Measurements from ENCODE around the gene UQCC3.
"Not testable (repeated sequence)": the region's sequence is repeated elsewhere in the genome, so short reads cannot be mapped to it uniquely, and the experiment has no call there.

UQCC3 gene, protein sequence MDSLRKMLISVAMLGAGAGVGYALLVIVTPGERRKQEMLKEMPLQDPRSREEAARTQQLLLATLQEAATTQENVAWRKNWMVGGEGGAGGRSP

DNA sequence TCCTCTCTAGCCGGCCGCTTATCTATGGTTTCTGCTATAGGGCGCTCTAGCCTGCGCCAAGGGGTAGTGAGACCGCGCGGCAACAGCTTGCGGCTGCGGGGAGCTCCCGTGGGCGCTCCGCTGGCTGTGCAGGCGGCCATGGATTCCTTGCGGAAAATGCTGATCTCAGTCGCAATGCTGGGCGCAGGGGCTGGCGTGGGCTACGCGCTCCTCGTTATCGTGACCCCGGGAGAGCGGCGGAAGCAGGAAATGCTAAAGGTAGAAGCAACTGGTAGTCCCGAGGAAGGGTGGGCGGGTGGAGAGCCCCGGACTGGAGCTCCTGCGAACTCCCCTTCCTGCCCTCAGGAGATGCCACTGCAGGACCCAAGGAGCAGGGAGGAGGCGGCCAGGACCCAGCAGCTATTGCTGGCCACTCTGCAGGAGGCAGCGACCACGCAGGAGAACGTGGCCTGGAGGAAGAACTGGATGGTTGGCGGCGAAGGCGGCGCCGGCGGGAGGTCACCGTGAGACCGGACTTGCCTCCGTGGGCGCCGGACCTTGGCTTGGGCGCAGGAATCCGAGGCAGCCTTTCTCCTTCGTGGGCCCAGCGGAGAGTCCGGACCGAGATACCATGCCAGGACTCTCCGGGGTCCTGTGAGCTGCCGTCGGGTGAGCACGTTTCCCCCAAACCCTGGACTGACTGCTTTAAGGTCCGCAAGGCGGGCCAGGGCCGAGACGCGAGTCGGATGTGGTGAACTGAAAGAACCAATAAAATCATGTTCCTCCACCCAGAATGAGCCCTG, at the start of gene UQCC3, which contains the start of gene LBHD1:
UQCC3 (plus strand) TSS at position 66 of the 782 bp plus-strand sequence; CDS start at position 139, 73 bp downstream.
LBHD1 (minus strand) TSS at position 660 of the 782 bp plus-strand sequence. CDS start 2,236 bp downstream, outside the sequence.
- DNase-seq, result peak; percentile 73 to 74

DNA sequence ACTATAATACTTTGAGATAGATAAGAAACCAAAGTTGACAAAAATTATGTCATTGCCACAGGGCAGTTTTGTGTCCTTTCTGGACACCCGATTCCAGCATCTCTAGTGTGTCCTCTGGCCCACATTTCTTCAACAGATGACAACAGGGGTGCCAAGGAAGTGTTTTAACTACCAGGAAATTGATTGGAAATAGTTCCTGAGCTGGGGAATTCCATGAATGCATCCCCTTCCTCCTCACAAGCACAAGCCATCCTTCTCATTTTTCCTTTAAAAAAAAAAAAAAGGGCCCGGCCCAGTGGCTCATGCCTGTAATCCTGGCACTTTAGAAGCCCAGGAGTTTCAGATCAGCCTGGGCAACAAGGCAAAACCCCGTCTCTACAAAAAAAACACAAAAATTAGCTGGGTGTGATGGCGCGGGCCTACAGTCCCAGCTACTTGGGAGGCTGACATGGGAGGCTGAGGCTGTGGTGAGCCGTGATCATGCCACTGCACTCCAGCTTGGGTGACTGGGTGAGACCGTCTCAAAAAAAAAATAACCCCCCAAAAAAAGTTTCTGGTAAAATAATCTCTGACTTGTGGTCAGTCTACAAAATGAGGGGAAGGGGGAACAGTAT, 48.9 kb upstream of the UQCC3 start:
- no peak for DNase-seq

DNA sequence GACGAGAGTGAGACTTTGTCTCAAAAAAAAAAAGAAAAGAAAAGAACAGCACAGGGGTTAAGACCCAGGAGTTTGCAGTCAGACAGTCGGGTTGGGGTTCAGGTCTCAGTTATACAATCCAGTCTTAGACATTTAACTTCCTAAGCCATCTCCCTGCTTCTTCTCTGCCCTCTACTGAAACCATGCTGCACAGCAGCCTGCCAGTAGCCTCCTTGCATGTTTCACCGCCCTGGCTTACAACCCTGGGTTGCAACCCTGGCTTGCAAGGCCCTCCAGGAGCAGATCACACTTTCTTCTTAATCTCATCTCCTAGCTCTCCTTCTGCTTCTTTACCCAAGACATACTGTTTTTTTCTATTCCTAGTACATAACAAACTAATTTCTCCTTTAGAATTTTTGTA, 43.8 kb upstream of the UQCC3 start:
- no peak for DNase-seq

GRCh38 chr11:62632492-62632891, 39.0 kb upstream of the UQCC3 start:
- DNase-seq, result no peak

GRCh38 chr11:62644220-62644619, 27.3 kb upstream of the UQCC3 start:
- no peak for DNase-seq

DNA sequence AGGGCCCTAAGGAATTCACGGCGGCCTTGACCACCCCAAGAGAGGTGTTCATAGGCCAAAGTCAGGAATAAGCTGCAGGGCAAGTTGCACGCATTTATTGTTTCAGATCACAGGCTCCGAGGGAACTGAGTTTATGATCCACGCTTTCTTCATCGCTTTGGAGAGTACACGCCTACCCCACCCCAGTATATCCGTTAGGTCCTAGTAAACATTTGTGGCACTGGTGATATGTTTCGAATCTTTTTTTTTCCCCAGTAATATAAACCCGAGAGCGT, 25.9 kb upstream of the UQCC3 start:
- no peak for DNase-seq

GRCh38 chr11:62645946-62646824, 25.3 kb upstream of the UQCC3 start, which contains the start of gene GANAB:
TSS of gene GANAB (minus strand) at chr11:62646613. CDS start at chr11:62646599, 14 bp downstream.
- peak; percentile 99 to 100 for DNase-seq

- no peak for DNase-seq
These were observed 24.5 kb upstream of the UQCC3 start for GRCh38 chr11:62646825-62647608.

GRCh38 chr11:62647609-62648005, 23.9 kb upstream of the UQCC3 start:
- no peak for DNase-seq

DNA sequence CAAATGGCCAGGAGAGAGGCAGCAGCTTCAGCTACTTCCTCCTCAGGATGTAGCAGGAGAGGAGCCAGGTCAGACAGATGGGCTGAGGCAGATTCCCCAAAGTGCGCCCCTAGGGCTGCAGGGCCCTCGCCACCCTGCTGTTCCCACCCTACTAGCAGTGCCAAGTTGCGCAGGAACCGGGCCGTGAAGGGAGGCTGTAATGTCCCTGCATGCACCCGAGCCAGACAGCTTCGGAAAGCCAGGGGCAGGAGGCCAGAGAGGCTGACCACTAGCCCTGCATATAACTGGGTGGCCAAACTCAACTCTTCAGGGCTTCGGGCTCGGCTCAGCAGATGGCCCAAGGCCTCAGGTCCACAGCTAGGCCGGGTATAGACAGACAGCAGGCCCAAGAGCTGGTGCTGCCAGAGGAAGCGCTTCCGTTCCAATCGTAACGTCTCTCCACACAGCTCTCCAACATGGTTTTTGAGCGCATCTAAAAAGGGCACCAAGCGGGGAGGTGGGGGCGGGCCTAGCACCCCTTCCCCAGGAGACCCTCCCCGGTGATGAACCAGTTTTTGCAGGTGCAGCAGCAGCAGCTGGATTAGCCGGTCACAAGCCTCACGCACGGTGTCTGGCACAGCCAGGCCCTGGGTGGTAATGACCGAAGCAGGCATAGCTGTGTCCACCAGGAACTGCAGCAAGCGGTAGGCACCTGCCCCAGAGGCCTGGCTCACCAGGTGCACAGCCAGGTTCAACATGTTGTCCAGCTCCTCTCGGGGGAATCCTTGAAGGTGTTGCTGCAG, 23.1 kb upstream of the UQCC3 start:
- DNase-seq, result no peak

DNA sequence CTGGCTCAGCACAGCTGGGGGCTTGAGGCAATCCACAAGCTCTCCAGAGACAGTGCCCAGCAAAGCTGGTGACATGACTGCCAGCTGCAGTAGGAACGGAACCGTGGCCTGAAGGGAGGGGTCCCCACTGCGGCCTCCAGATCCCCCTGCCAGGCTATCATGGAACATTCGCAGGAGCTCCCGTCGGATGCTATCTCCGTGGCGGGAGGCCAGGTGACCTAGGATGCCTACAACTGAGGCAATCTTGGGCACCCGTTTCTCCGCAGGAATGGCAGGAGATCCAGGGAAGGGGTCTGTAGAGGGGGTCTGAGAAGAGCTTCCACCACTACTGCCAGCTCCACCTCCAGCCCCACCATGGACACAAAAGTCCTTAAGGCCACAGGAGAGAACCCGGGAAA, 22.5 kb upstream of the UQCC3 start:
- no peak for DNase-seq

GRCh38 chr11:62649486-62649885, 22.0 kb upstream of the UQCC3 start:
- DNase-seq, result no peak

DNA sequence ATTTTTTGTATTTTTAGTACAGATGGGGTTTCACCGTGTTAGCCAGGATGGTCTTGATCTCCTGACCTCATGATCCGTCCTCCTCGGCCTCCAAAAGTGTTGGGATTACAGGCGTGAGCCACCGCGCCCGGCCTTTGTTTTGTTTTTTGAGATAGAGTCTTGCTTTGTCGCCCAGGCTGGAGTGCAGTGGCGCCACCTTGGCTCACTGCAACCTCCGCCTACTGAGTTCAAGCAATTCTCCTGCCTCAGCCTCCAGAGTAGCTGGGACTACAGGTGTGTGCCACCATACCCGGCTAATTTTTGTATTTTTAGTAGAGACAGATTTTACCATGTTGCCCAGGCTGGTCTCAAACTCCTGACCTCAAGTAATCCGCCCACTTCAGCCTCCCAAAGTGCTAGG, 21.2 kb upstream of the UQCC3 start:
- not testable (repeated sequence) for DNase-seq

DNA sequence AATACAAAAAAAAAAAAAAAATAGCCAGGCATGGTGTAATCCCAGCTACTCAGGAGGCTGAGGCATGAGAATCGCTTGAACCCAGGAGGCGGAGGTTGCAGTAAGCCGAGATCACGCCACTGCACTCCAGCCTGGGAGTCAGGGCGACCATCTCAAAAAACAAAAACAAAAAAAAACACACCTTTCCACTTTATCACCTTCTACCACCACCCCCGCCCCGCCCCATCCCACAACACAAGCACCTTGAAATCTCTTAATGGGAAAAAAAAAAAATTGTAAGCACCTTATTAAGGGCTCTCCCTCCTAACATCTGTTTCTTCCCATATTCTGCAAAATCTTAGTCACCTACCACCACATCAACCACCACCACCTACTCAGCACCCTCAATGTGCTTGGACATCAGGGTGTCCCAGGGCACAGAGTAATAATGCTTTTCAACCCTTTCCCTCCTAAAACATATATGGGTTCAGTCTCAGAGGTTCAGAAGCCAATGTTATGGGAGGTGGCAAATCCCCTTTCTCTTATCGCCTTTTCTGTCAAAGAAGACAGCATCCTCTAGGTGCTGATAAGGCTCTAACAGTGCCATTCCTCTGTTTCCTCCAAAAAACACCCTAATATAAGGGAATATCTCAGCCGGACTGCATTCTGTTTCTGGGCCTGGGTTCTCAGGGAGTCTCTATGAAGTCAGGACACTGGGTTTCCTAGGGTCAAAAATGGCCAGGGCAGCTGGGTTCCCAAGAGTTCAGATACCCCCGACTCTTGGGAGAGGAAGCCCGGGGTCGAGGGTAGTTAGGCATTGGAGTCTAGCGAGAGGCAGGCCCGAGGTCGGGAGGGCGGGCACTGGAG, 19.1 kb upstream of the UQCC3 start:
- no peak for DNase-seq

DNA sequence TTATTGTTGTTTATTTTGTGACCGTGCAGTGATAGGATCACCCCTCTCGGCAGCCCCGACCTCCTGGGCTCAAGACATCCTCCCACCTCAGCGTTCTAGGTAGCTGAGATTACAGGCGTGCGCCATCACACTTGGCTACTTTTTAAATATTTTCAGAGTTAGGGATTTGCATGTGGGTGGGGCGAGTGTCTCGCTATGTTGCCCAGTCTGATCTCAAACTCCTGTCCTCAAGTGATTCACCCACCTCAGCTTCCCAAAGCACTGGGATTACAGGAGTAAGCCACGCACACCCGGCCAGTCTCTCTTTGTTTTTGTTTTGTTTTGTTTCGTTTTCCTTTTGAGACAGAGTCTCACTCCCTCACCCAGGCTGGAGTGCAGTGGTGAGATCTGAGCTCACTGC, 17.2 kb upstream of the UQCC3 start:
- DNase-seq, result no peak

GRCh38 chr11:62656796-62657429, 14.6 kb upstream of the UQCC3 start:
- DNase-seq, result no peak

DNA sequence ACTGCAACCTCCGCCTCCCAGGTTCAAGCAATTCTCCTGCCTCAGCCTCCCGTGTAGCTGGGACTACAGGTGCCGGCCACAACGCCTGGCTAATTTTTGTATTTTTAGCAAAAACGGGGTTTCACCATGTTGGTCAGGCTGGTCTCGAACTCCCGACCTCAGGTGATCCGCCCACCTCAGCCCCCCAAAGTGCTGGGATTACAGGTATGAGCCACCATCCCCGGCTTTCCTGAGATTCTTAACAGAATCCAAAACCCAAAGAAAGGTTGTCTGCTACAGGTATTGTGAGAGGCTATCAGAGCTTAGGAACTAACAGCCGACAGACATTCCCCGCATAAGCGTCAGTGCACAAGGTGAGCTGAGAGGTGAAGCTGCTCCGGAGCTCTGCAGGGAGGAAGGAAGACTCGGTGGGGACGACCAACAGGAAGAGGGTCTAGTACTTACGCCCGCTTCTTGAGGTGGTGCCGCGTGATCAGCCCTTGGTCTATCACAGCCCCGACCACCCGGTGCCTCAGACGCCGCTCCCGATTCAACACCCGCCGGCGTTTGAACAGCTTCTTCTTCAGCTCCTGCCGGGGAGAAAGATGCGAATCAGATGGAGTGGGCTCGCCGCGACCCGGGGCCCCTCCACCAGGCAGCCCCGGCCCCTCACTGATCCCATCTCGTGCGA, 6.9 kb upstream of the UQCC3 start:
- DNase-seq, result peak in 1 of 2 donors; percentile 41

GRCh38 chr11:62665075-62665598, 6.3 kb upstream of the UQCC3 start, which contains the start of the genes C11orf98 and CSKMT:
TSS of gene C11orf98 (minus strand) at chr11:62665210. CDS start at chr11:62665169, 41 bp downstream.
TSS of gene CSKMT (plus strand) at chr11:62665312. CDS start at chr11:62665880, 568 bp downstream.
- peak; percentile 96 for DNase-seq

All from activated CD4-positive, alpha-beta T cell treated with anti-CD3 and anti-CD28 coated beads for 4 hours (primary cell).